H1 (cell line): ENCODE results near the gene CLDN4. TPM values are rescaled to one million over a fixed set of nuclear protein-coding genes. Genes with fewer than 3 reads are reported as not detected.

Source experiments
- CTCF ChIA-PET: fragments of 300-600 bp; sonication (Branson Sonifier 250); formaldehyde crosslinking; loops from one replicate; lab custom pipeline; 2021; ENCODE audit not compliant: partially characterized antibody; lab: Charles Lee
- POLR2A ChIA-PET: fragments of 300-600 bp; sonication (Branson Sonifier 250); formaldehyde crosslinking; loops from one replicate; lab custom pipeline; 2021; ENCODE audit warnings: inconsistent platforms; ENCODE audit not compliant: partially characterized antibody; lab: Charles Lee
- DNase-seq, 2 experiments: peaks; one replicate each; pipeline versions ENCODE4 v3.0.0 to v3.0.0-alpha.2; 2010 to 2022; ENCODE audit warnings: low spot score in 2 of 2, low read depth in 1 of 2, mixed read lengths in 1 of 2
- FAIRE-seq: peaks from 2 replicates; lab custom pipeline; 2011; peaks lifted over from hg19 to GRCh38; lab: Jason Lieb, UNC
- H2AFZ ChIP-seq: 2 replicates; pipeline ENCODE4 v1.8.1; 2012; ENCODE audit warnings: low read length, inconsistent platforms
- H2AK5ac ChIP-seq: 2 replicates; pipeline ENCODE4 v1.6.1; 2013; ENCODE audit warnings: low read depth, low read length
- H2BK120ac ChIP-seq: replicated peaks from 2 replicates; pipeline ENCODE3; 2013; ENCODE audit warnings: low read depth, low read length, inconsistent platforms
- H2BK12ac ChIP-seq: 2 replicates; pipeline ENCODE4 v1.6.1; 2013; ENCODE audit warnings: low read depth, low read length
- H2BK15ac ChIP-seq: 2 replicates; pipeline ENCODE4 v1.6.1; 2013; ENCODE audit warnings: low read length
- H2BK20ac ChIP-seq: 2 replicates; pipeline ENCODE4 v1.6.1; 2013; ENCODE audit warnings: low read length
- H2BK5ac ChIP-seq: 2 replicates; pipeline ENCODE4 v1.6.1; 2013; ENCODE audit warnings: low read depth, low read length
- H3K14ac ChIP-seq: 2 replicates; pipeline ENCODE4 v1.6.1; 2013; ENCODE audit warnings: inconsistent platforms; ENCODE audit not compliant: insufficient read length
- H3K18ac ChIP-seq: 2 replicates; pipeline ENCODE4 v1.6.1; 2013; ENCODE audit warnings: low read length; ENCODE audit errors: extremely low read depth
- H3K23ac ChIP-seq: 2 replicates; pipeline ENCODE4 v1.6.1; 2013; ENCODE audit warnings: inconsistent platforms; ENCODE audit not compliant: insufficient read length
- H3K23me2 ChIP-seq: 2 replicates; pipeline ENCODE4 v1.6.1; 2013; ENCODE audit warnings: low read depth, low read length
- H3K27ac ChIP-seq: 2 replicates; pipeline ENCODE4 v1.6.1; 2011; ENCODE audit warnings: low read depth, low read length, inconsistent platforms
- H3K27me3 ChIP-seq, 4 experiments: replicated peaks in 1 of 4; 1 replicate in 1 of 4; 2 replicates in 3 of 4; pipeline versions ENCODE4 v1.6.1 to v1.8.1; 2011 to 2013; ENCODE audit warnings: low read length in 3 of 4, mild to moderate bottlenecking in 3 of 4, inconsistent platforms in 2 of 4, mixed read lengths in 2 of 4, moderate library complexity in 1 of 4; ENCODE audit not compliant: control insufficient read depth in 3 of 4, insufficient read depth in 3 of 4; ENCODE audit errors: extremely low read depth in 1 of 4
- H3K36me3 ChIP-seq, 4 experiments: 2 replicates each; pipeline versions ENCODE4 v1.6.1 to v1.8.1; 2011 to 2013; ENCODE audit warnings: mild to moderate bottlenecking in 4 of 4, low read length in 3 of 4, moderate library complexity in 2 of 4, control low read depth in 1 of 4, inconsistent platforms in 1 of 4; ENCODE audit not compliant: insufficient read depth in 4 of 4, control insufficient read depth in 2 of 4
- H3K4ac ChIP-seq: replicated peaks from 2 replicates; pipeline ENCODE3; 2013; ENCODE audit warnings: low read length, low read depth, mixed read lengths, inconsistent platforms; ENCODE audit not compliant: insufficient read length
- H3K4me1 ChIP-seq, 4 experiments: replicated peaks in 1 of 4; 1 replicate in 1 of 4; 2 replicates in 3 of 4; pipeline versions ENCODE4 v1.6.1 to v1.8.1; 2011 to 2013; ENCODE audit warnings: low read length in 3 of 4, inconsistent platforms in 2 of 4, mixed read lengths in 1 of 4; ENCODE audit not compliant: insufficient read depth in 4 of 4, control insufficient read depth in 3 of 4
- H3K4me2 ChIP-seq, 2 experiments: 2 replicates each; pipeline versions ENCODE4 v1.6.1 to v1.8.1; 2011 to 2013; ENCODE audit warnings: low read depth in 2 of 2, low read length in 2 of 2, control low read depth in 1 of 2, inconsistent platforms in 1 of 2, mild to moderate bottlenecking in 1 of 2; ENCODE audit not compliant: insufficient read depth in 1 of 2
- H3K4me3 ChIP-seq, 4 experiments: fragments of 200-600, 300-600 bp in 1 of 4; sonication (generic), shearing (Covaris generic), sonication (Bioruptor Twin) in 1 of 4; 2 replicates each; pipeline versions ENCODE4 v1.5.1 to v1.8.1; 2011 to 2016; ENCODE audit warnings: low read length in 4 of 4, low read depth in 3 of 4, control low read depth in 2 of 4, inconsistent platforms in 2 of 4, mild to moderate bottlenecking in 2 of 4, mixed read lengths in 1 of 4, moderate library complexity in 1 of 4; ENCODE audit not compliant: insufficient read depth in 2 of 4; ENCODE audit errors: extremely low read depth in 1 of 4
- H3K56ac ChIP-seq: replicated peaks from 2 replicates; pipeline ENCODE3; 2013; ENCODE audit warnings: low read depth, mild to moderate bottlenecking, mixed read lengths, low read length, inconsistent platforms; ENCODE audit not compliant: insufficient read length
- H3K79me1 ChIP-seq: 2 replicates; pipeline ENCODE4 v1.6.1; 2013; ENCODE audit warnings: low read depth, low read length, control low read depth
- H3K79me2 ChIP-seq, 2 experiments: 2 replicates each; pipeline versions ENCODE4 v1.6.1 to v1.8.1; 2012 to 2013; ENCODE audit warnings: low read length in 2 of 2, mild to moderate bottlenecking in 2 of 2, inconsistent platforms in 1 of 2; ENCODE audit not compliant: insufficient read depth in 2 of 2, control insufficient read depth in 1 of 2
- H3K9ac ChIP-seq, 4 experiments: replicated peaks in 1 of 4; 1 replicate in 1 of 4; 2 replicates in 3 of 4; pipeline versions ENCODE4 v1.6.1 to v1.8.1; 2011 to 2013; ENCODE audit warnings: low read depth in 3 of 4, low read length in 3 of 4, control low read depth in 2 of 4, mild to moderate bottlenecking in 2 of 4, moderate library complexity in 2 of 4, inconsistent platforms in 1 of 4; ENCODE audit errors: extremely low read depth in 1 of 4
- H3K9me3 ChIP-seq, 2 experiments: 2 replicates each; pipeline versions ENCODE4 v1.6.1 to v1.8.1; 2012 to 2013; ENCODE audit warnings: mild to moderate bottlenecking in 2 of 2, moderate library complexity in 2 of 2, control low read depth in 1 of 2, inconsistent platforms in 1 of 2, low read depth in 1 of 2, low read length in 1 of 2, mixed read lengths in 1 of 2; ENCODE audit not compliant: insufficient read depth in 2 of 2
- H4K20me1 ChIP-seq, 2 experiments: replicated peaks in 1 of 2; 2 replicates each; pipeline versions ENCODE3 to v1.8.1; 2011 to 2013; ENCODE audit warnings: inconsistent platforms in 2 of 2, low read length in 2 of 2, mild to moderate bottlenecking in 1 of 2; ENCODE audit not compliant: insufficient read depth in 2 of 2, control insufficient read depth in 1 of 2
- H4K5ac ChIP-seq: 2 replicates; pipeline ENCODE4 v1.6.1; 2013; ENCODE audit warnings: low read length, low read depth, mixed read lengths, inconsistent platforms; ENCODE audit not compliant: insufficient read length
- H4K8ac ChIP-seq: 2 replicates; pipeline ENCODE4 v1.8.0; 2013; ENCODE audit warnings: mild to moderate bottlenecking, moderate library complexity, low read length, inconsistent platforms; ENCODE audit not compliant: insufficient read depth; ENCODE audit errors: extremely low read depth
- H4K91ac ChIP-seq: replicated peaks from 2 replicates; pipeline ENCODE3; 2013; ENCODE audit warnings: low read length, mixed read lengths, inconsistent platforms; ENCODE audit not compliant: insufficient read length
- CHD1 ChIP-seq: IDR thresholded peaks from 2 replicates; pipeline ENCODE4 v1.6.1; 2012; ENCODE audit warnings: low read depth, low read length, improper control_type of control experiment
- CTBP2 ChIP-seq: IDR thresholded peaks from 2 replicates; pipeline ENCODE4 v1.7.0; 2011; ENCODE audit warnings: borderline replicate concordance, mild to moderate bottlenecking, moderate library complexity, mixed read lengths, low read length; ENCODE audit not compliant: insufficient read depth, insufficient read length
- HDAC2 ChIP-seq, 2 experiments: fragments of 300-600 bp in 1 of 2; sonication (generic) in 1 of 2; IDR thresholded peaks; 2 replicates each; pipeline ENCODE4 v1.6.1; 2011 to 2012; ENCODE audit warnings: low read depth in 2 of 2, low read length in 2 of 2, mild to moderate bottlenecking in 2 of 2, moderate library complexity in 2 of 2, borderline replicate concordance in 1 of 2, inconsistent platforms in 1 of 2
- KDM4A ChIP-seq: IDR thresholded peaks from one replicate; pipeline ENCODE4 v1.7.1; 2012; ENCODE audit warnings: low read depth, mild to moderate bottlenecking, moderate library complexity, low read length, inconsistent platforms; ENCODE audit not compliant: severe bottlenecking
- POLR2A ChIP-seq, 2 experiments: IDR thresholded peaks; 1 replicate in 1 of 2; 2 replicates in 1 of 2; pipeline ENCODE4 v1.6.1; 2011; ENCODE audit warnings: low read depth in 2 of 2, low read length in 2 of 2, mild to moderate bottlenecking in 2 of 2; ENCODE audit errors: control extremely low read depth in 1 of 2
- SIRT6 ChIP-seq: IDR thresholded peaks from one replicate; pipeline ENCODE4 v1.7.1; 2012; ENCODE audit warnings: low read length, inconsistent platforms
- TAF1 ChIP-seq: IDR thresholded peaks from 2 replicates; pipeline ENCODE4 v1.6.1; 2011; ENCODE audit warnings: mild to moderate bottlenecking, low read depth, low read length
- WGBS, 2 experiments: shearing (Covaris generic) in 1 of 2; methylation state at CpG; one replicate each; pipeline versions ENCODE4 v1.1.6 to v1.1.7; 2013 to 2015; ENCODE audit warnings: low lambda C conversion rate in 2 of 2, mixed read lengths in 2 of 2, inconsistent platforms in 1 of 2, low coverage in 1 of 2, missing lambda C conversion rate in 1 of 2; ENCODE audit not compliant: insufficient replicate concordance in 2 of 2, insufficient coverage in 1 of 2, insufficient read length in 1 of 2; ENCODE audit errors: extremely low coverage in 1 of 2, missing lambda C conversion rate in 1 of 2; 5-methylcytosine and 5-hydroxymethylcytosine counted together
- polyA plus RNA-seq, 7 experiments: library from polyadenylated mRNA; depleted of rRNA in 3 of 7; stranded (reverse) in 5 of 7; unstranded in 2 of 7; fragments of >200 nt in 5 of 7; fragments of 200-250 nt in 2 of 7; gene quantifications; 1 replicate in 5 of 7; 2 replicates in 1 of 7; 4 replicates in 1 of 7; pipeline versions ENCODE4 v1.2.1 to v1.2.3, GENCODE V29; 2011 to 2013; ENCODE audit warnings: missing spikeins in 2 of 7, mixed read lengths in 2 of 7
- total RNA-seq: library from RNA; stranded (reverse); fragmentation: NEBNext Ultra II Directional; extraction: Animal tissue kit (Norgen Biotek cat#: 25700); gene quantifications from 2 replicates; pipeline ENCODE4 v1.2.1, GENCODE V29; 2021
- TF ChIP-seq, protein P1 (sequence below): IDR thresholded peaks from 2 replicates; pipeline ENCODE4 v1.6.1; 2012; ENCODE audit warnings: low read length, inconsistent platforms

Gene CLDN4
- total and polyA plus RNA-seq, 2 of the 8 experiments (the other 6 are each of a cell fraction or from before 2014, with no cell fraction given): 28.0 to 69.3 TPM

DNA sequence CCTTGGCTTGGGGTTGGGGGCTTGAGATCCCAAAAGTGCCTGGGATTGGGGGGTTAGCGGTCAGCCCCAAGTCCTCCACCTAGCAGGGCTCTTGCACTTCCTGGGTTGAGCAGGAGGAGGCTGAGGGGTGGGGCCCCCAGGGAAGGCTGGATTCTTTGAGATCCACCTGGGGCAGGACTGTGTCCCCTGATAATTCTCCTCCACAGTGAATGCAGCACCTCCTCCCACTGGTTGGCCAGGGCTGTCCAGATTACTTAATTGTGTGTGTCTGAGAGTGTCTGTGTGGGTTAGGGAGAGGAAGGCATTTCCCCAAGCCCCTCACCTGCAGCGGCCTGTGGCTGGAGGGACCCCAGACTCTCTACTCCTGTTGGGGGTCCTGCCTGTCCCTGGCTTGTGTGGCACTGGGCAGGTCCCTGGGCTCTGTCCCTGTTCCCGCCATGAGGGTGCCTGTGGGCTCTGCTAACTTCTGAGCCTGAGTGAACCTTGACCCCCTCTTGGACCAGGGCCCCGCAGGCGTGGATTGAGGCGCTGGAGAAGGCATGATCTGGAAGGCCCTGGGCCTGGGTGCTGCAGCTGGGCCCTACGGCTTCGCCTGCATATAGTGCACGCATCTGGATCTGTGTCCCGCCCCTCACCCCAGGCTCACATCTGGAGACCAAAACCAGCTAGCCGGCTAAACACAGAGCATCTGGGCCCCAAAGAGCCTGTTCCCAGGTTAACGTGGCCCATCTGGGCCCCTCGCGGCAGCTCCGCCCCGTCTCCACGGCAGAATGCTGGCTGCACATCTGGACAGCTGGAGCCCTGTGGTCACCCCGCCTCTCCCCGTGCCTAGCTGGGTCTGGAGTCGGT, 40.6 kb downstream of the CLDN4 start:
- Histone ChIP-seq H3K56ac (no peak overlapping the region), H3K9me3 (no peaks in the 10 kb centered on the region), H3K79me1 (no peaks in the 10 kb centered on the region), H2BK120ac (no peak overlapping the region), H3K23ac (no peak overlapping the region), H2BK12ac (no peak overlapping the region), H3K4me3 (no peak overlapping the region), H3K27ac (no peak overlapping the region), H4K91ac (no peak overlapping the region), H3K23me2 (peaks cover 9% of the 10 kb centered on the region; the same call in 1 of the 2 replicates), H2BK15ac (0 out of 2 replicates have a peak overlapping the region, but pooled peaks have one; percentile 72), H2BK20ac (no peak overlapping the region), H2AFZ (no peak overlapping the region; the same call in 1 of the 2 replicates), H3K4me1 (peaks cover 3 to 21% (median 14%) of the 10 kb centered on the region in 4 experiments), H4K20me1 (no peaks in the 10 kb centered on the region), H3K79me2 (no peaks in the 10 kb centered on the region), H2AK5ac (no peak overlapping the region), H3K27me3 (no peaks in the 10 kb centered on the region), H4K5ac (no peak overlapping the region), H3K14ac (no peak overlapping the region), H3K4me2 (no peak overlapping the region), H3K4ac (no peak overlapping the region), H3K9ac (peak overlapping the region in 1 of 4 experiments; percentile 30; a peak in 1 of 7 replicates), H3K36me3 (no peaks in the 10 kb centered on the region), H4K8ac (no peak overlapping the region; the same call in none of the 2 replicates), H3K18ac (0 out of 2 replicates have a peak overlapping the region, but pooled peaks have one; percentile 32), H2BK5ac (no peak overlapping the region)
- 81% methylated on average over 20 of the region's 20 CpGs; no CpG with 5 or more reads in 1 of the 2 experiments for WGBS, 2 experiments
- CTCF ChIA-PET: interaction anchor here (0.6 to 1.6 kb wide), 6 partner anchors 77 to 194 kb away, joined by 3 to 10 read pairs (median 3); no protein-coding TSS in a partner anchor
- no peak for TF ChIP-seq HDAC2 (IDR thresholded peaks at IDR 0.05; ENCODE audit: borderline replicate concordance in 1 of 2, low read depth in 2 of 2, low read length in 2 of 2)
- TF ChIP-seq, protein P1, sequence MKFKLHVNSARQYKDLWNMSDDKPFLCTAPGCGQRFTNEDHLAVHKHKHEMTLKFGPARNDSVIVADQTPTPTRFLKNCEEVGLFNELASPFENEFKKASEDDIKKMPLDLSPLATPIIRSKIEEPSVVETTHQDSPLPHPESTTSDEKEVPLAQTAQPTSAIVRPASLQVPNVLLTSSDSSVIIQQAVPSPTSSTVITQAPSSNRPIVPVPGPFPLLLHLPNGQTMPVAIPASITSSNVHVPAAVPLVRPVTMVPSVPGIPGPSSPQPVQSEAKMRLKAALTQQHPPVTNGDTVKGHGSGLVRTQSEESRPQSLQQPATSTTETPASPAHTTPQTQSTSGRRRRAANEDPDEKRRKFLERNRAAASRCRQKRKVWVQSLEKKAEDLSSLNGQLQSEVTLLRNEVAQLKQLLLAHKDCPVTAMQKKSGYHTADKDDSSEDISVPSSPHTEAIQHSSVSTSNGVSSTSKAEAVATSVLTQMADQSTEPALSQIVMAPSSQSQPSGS: no peak
- no peak for TF ChIP-seq TAF1
- TF ChIP-seq SIRT6: no peak
- no peak for TF ChIP-seq CHD1
- TF ChIP-seq POLR2A (IDR thresholded peaks at IDR 0.05; ENCODE audit: control extremely low read depth in 1 of 2, low read depth in 2 of 2, low read length in 2 of 2): no peak
- no peak for TF ChIP-seq KDM4A
- no peak for TF ChIP-seq CTBP2
- FAIRE-seq (no peak), DNase-seq (no peak)
- POLR2A ChIA-PET: no interaction called here
